Measurements from ENCODE around the gene EIPR1.

The EIPR1 gene

GRCh38 chr2:3319745-3320566 lies 57.7 kb downstream of the EIPR1 start:
- no peak overlapping the region for H3K4me3 Mint-ChIP-seq
- no peaks in the 10 kb centered on the region for H3K9me3 Mint-ChIP-seq
- H3K27ac Mint-ChIP-seq = no peak overlapping the region
- no peaks in the 10 kb centered on the region for H3K27me3 Mint-ChIP-seq
- ATAC-seq (ENCODE audit: low read depth) (no peak), DNase-seq (ENCODE audit: low spot score in 2 of 2) (no peak)
- H3K36me3 Mint-ChIP-seq = peaks cover 29% of the 10 kb centered on the region
- H3K4me1 Mint-ChIP-seq = peaks cover 3% of the 10 kb centered on the region

GRCh38 chr2:3319134-3319533 lies 58.5 kb downstream of the EIPR1 start:
- DNase-seq (ENCODE audit: low spot score in 2 of 2) (no peak), ATAC-seq (ENCODE audit: low read depth) (no peak)
- H3K9me3 Mint-ChIP-seq = no peaks in the 10 kb centered on the region
- no peak overlapping the region for H3K27ac Mint-ChIP-seq
- H3K4me1 Mint-ChIP-seq = peaks cover 6% of the 10 kb centered on the region
- peaks cover 29% of the 10 kb centered on the region for H3K36me3 Mint-ChIP-seq
- no peak overlapping the region for H3K4me3 Mint-ChIP-seq
- H3K27me3 Mint-ChIP-seq = no peaks in the 10 kb centered on the region

- Mint-ChIP-seq H3K4me3 (no peak overlapping the region), H3K27me3 (no peaks in the 10 kb centered on the region), H3K36me3 (peaks cover 26% of the 10 kb centered on the region), H3K27ac (no peak overlapping the region), H3K4me1 (peaks cover 6% of the 10 kb centered on the region), H3K9me3 (no peaks in the 10 kb centered on the region)
- ATAC-seq (ENCODE audit: low read depth) (no peak), DNase-seq (ENCODE audit: low spot score in 2 of 2) (no peak)
Measured at GRCh38 chr2:3317871-3318590, 59.6 kb downstream of the EIPR1 start.

GRCh38 chr2:3317277-3317685 lies 60.3 kb downstream of the EIPR1 start:
- DNase-seq (ENCODE audit: low spot score in 2 of 2) (no peak), ATAC-seq (ENCODE audit: low read depth) (no peak)
- H3K36me3 Mint-ChIP-seq = peaks cover 26% of the 10 kb centered on the region
- no peaks in the 10 kb centered on the region for H3K9me3 Mint-ChIP-seq
- H3K27me3 Mint-ChIP-seq = no peaks in the 10 kb centered on the region
- peaks cover 6% of the 10 kb centered on the region for H3K4me1 Mint-ChIP-seq
- no peak overlapping the region for H3K4me3 Mint-ChIP-seq
- no peak overlapping the region for H3K27ac Mint-ChIP-seq

GRCh38 chr2:3316456-3317276 lies 61.0 kb downstream of the EIPR1 start:
- Mint-ChIP-seq H3K4me3 (no peak overlapping the region), H3K9me3 (no peaks in the 10 kb centered on the region), H3K27me3 (no peaks in the 10 kb centered on the region), H3K36me3 (peaks cover 22% of the 10 kb centered on the region), H3K27ac (no peak overlapping the region), H3K4me1 (peaks cover 6% of the 10 kb centered on the region)
- no peak for DNase-seq (ENCODE audit: low spot score in 2 of 2)
- ATAC-seq (ENCODE audit: low read depth) = no peak

GRCh38 chr2:3314626-3315025 lies 63.0 kb downstream of the EIPR1 start:
- H3K27me3 Mint-ChIP-seq = no peaks in the 10 kb centered on the region
- H3K36me3 Mint-ChIP-seq = peaks cover 18% of the 10 kb centered on the region
- H3K4me3 Mint-ChIP-seq = no peak overlapping the region
- ATAC-seq (ENCODE audit: low read depth) (no peak), DNase-seq (ENCODE audit: low spot score in 2 of 2) (no peak)
- no peak overlapping the region for H3K27ac Mint-ChIP-seq
- H3K4me1 Mint-ChIP-seq = peaks cover 6% of the 10 kb centered on the region
- H3K9me3 Mint-ChIP-seq = no peaks in the 10 kb centered on the region

GRCh38 chr2:3313781-3314375 lies 63.7 kb downstream of the EIPR1 start:
- H3K27me3 Mint-ChIP-seq = no peaks in the 10 kb centered on the region
- ATAC-seq (ENCODE audit: low read depth) (no peak), DNase-seq (ENCODE audit: low spot score in 2 of 2) (no peak)
- no peak overlapping the region for H3K4me3 Mint-ChIP-seq
- peaks cover 11% of the 10 kb centered on the region for H3K36me3 Mint-ChIP-seq
- no peak overlapping the region for H3K27ac Mint-ChIP-seq
- peaks cover 6% of the 10 kb centered on the region for H3K4me1 Mint-ChIP-seq
- no peaks in the 10 kb centered on the region for H3K9me3 Mint-ChIP-seq

- H3K9me3 Mint-ChIP-seq = no peaks in the 10 kb centered on the region
- H3K36me3 Mint-ChIP-seq = peaks cover 5% of the 10 kb centered on the region
- ATAC-seq (ENCODE audit: low read depth) (no peak), DNase-seq (ENCODE audit: low spot score in 2 of 2) (no peak)
- peak overlapping the region; percentile 35 for H3K27ac Mint-ChIP-seq
- no peaks in the 10 kb centered on the region for H3K27me3 Mint-ChIP-seq
- no peak overlapping the region for H3K4me3 Mint-ChIP-seq
- peaks cover 6% of the 10 kb centered on the region for H3K4me1 Mint-ChIP-seq
Measured at GRCh38 chr2:3312576-3313345, 64.9 kb downstream of the EIPR1 start.

- H3K4me1 Mint-ChIP-seq = peaks cover 6% of the 10 kb centered on the region
- H3K36me3 Mint-ChIP-seq = peaks cover 5% of the 10 kb centered on the region
- no peak overlapping the region for H3K27ac Mint-ChIP-seq
- no peak overlapping the region for H3K4me3 Mint-ChIP-seq
- ATAC-seq (ENCODE audit: low read depth) (no peak), DNase-seq (ENCODE audit: low spot score in 2 of 2) (no peak)
- H3K9me3 Mint-ChIP-seq = no peaks in the 10 kb centered on the region
- H3K27me3 Mint-ChIP-seq = no peaks in the 10 kb centered on the region
Measured at GRCh38 chr2:3311601-3312000, 66.0 kb downstream of the EIPR1 start.

GRCh38 chr2:3309496-3310355 lies 67.9 kb downstream of the EIPR1 start:
- Mint-ChIP-seq H3K36me3 (peaks cover 5% of the 10 kb centered on the region), H3K9me3 (no peaks in the 10 kb centered on the region), H3K27ac (no peak overlapping the region), H3K4me3 (no peak overlapping the region), H3K27me3 (no peaks in the 10 kb centered on the region), H3K4me1 (peaks cover 12% of the 10 kb centered on the region)
- DNase-seq (ENCODE audit: low spot score in 2 of 2) (no peak), ATAC-seq (ENCODE audit: low read depth) (no peak)

GRCh38 chr2:3307901-3308300 lies 69.7 kb downstream of the EIPR1 start:
- Mint-ChIP-seq H3K36me3 (peaks cover 6% of the 10 kb centered on the region), H3K27ac (no peak overlapping the region), H3K4me3 (no peak overlapping the region), H3K4me1 (peaks cover 21% of the 10 kb centered on the region), H3K27me3 (no peaks in the 10 kb centered on the region), H3K9me3 (no peaks in the 10 kb centered on the region)
- ATAC-seq (ENCODE audit: low read depth) = no peak
- DNase-seq (ENCODE audit: low spot score in 2 of 2) = no peak

GRCh38 chr2:3307236-3307635 lies 70.4 kb downstream of the EIPR1 start:
- Mint-ChIP-seq H3K4me1 (peaks cover 21% of the 10 kb centered on the region), H3K4me3 (no peak overlapping the region), H3K27me3 (no peaks in the 10 kb centered on the region), H3K36me3 (peaks cover 9% of the 10 kb centered on the region), H3K27ac (no peak overlapping the region), H3K9me3 (no peaks in the 10 kb centered on the region)
- no peak for ATAC-seq (ENCODE audit: low read depth)
- DNase-seq (ENCODE audit: low spot score in 2 of 2) = no peak

All from memory B cell (primary cell).